ENCODE data around the gene PKD2L2.

GRCh38 chr5:137880313-137880712 is 8.9 kb upstream of the PKD2L2 start:
- TF ChIP-seq POLR2AphosphoS5 (IDR thresholded peaks at IDR 0.05; ENCODE audit: low read depth, low read length) = no peak
- TF ChIP-seq REST (IDR thresholded peaks at IDR 0.05; ENCODE audit: insufficient read depth in 1 of 2, low read depth in 2 of 2, low read length in 2 of 2) = no peak
- no peak for TF ChIP-seq TAF1 (IDR thresholded peaks at IDR 0.05; ENCODE audit: borderline replicate concordance, insufficient read depth, low read length)
